Measurements from ENCODE around the gene RBM47. TPM values are rescaled to one million over a fixed set of nuclear protein-coding genes. Genes with fewer than 3 reads are reported as not detected.

Gene RBM47
- total RNA-seq, 1 experiment from 2014 or later: 0.28 TPM

DNA sequence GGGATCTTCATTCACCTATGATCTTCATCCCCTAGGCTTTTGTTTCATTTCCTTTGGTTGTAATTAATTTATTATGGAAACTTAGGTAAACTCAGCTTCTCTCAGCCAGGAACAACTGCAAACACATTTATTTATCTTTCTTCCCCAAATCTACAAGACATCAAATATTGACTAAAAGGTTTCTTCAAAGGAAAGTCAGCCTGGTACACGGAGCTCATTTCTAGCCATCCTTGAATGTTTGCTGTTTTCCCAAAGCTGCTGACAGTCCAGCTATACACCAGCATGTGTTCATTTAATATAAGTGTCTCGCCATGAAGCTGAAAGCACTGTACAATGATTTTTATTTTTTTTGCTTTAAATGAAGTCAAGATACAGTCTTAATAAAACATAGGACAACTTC is 16.8 kb downstream of the RBM47 start:
- TF ChIP-seq EZH2 (IDR thresholded peaks at IDR 0.05; ENCODE audit: borderline replicate concordance, low read depth, low read length, poor library complexity, severe bottlenecking): no peak
- TF ChIP-seq, protein P1, sequence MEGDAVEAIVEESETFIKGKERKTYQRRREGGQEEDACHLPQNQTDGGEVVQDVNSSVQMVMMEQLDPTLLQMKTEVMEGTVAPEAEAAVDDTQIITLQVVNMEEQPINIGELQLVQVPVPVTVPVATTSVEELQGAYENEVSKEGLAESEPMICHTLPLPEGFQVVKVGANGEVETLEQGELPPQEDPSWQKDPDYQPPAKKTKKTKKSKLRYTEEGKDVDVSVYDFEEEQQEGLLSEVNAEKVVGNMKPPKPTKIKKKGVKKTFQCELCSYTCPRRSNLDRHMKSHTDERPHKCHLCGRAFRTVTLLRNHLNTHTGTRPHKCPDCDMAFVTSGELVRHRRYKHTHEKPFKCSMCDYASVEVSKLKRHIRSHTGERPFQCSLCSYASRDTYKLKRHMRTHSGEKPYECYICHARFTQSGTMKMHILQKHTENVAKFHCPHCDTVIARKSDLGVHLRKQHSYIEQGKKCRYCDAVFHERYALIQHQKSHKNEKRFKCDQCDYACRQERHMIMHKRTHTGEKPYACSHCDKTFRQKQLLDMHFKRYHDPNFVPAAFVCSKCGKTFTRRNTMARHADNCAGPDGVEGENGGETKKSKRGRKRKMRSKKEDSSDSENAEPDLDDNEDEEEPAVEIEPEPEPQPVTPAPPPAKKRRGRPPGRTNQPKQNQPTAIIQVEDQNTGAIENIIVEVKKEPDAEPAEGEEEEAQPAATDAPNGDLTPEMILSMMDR (conservative IDR thresholded peaks at IDR 0.05; ENCODE audit: low read depth, low read length): no peak
- DNase-seq (ENCODE audit: low spot score): no peak
- Histone ChIP-seq H3K4me3 (ENCODE audit: low read depth, low read length, poor library complexity, severe bottlenecking) (no peak overlapping the region), H3K9me3 (ENCODE audit: low read depth, low read length, poor library complexity, severe bottlenecking) (no peaks in the 10 kb centered on the region), H3K36me3 (ENCODE audit: insufficient read depth, low read length, poor library complexity, severe bottlenecking) (no peaks in the 10 kb centered on the region), H3K4me1 (ENCODE audit: insufficient read depth, low read length, poor library complexity, severe bottlenecking) (no peaks in the 10 kb centered on the region), H3K27ac (ENCODE audit: low read depth, low read length, poor library complexity, severe bottlenecking) (no peak overlapping the region), H3K27me3 (replicated peaks; ENCODE audit: insufficient read depth, low read depth, low read length, poor library complexity) (no peaks in the 10 kb centered on the region)
- POLR2A ChIA-PET (ENCODE audit: low non-redundant PET): no interaction called here
- no TSS peak for BruUV-seq (replicated peaks)
- CTCF ChIA-PET: no interaction called here
- intact Hi-C loops (cut with micrococcal nuclease; ENCODE audit: unreplicated experiment): no loop called here

DNA sequence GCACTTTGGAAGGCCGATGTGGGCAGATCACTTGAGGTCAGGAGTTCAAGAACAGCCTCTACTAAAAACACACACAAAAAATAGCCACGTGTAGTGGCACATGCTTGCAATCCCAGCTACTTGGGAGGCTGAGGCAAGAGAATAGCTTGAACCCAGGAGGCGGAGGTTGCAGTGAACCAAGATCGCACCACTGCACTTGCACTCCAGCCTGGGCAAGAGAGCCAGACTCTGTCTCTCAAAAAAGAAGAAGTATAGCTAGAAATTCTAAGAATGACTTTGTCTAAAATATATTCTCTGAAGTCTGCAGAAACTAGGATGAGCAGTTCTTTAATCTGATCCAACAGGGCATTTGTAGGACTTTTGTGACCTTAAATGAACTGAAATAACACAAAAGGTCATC is 17.4 kb downstream of the RBM47 start:
- Histone ChIP-seq H3K4me1 (ENCODE audit: insufficient read depth, low read length, poor library complexity, severe bottlenecking) (no peaks in the 10 kb centered on the region), H3K4me3 (ENCODE audit: low read depth, low read length, poor library complexity, severe bottlenecking) (no peak overlapping the region), H3K27me3 (replicated peaks; ENCODE audit: insufficient read depth, low read depth, low read length, poor library complexity) (no peaks in the 10 kb centered on the region), H3K27ac (ENCODE audit: low read depth, low read length, poor library complexity, severe bottlenecking) (no peak overlapping the region), H3K36me3 (ENCODE audit: insufficient read depth, low read length, poor library complexity, severe bottlenecking) (no peaks in the 10 kb centered on the region), H3K9me3 (ENCODE audit: low read depth, low read length, poor library complexity, severe bottlenecking) (no peaks in the 10 kb centered on the region)
- DNase-seq (ENCODE audit: low spot score): no peak
- TF ChIP-seq, protein P1 (conservative IDR thresholded peaks at IDR 0.05; ENCODE audit: low read depth, low read length): no peak
- TF ChIP-seq EZH2 (IDR thresholded peaks at IDR 0.05; ENCODE audit: borderline replicate concordance, low read depth, low read length, poor library complexity, severe bottlenecking): no peak
- intact Hi-C loops (cut with micrococcal nuclease; ENCODE audit: unreplicated experiment): no loop called here
- ChIA-PET POLR2A (ENCODE audit: low non-redundant PET) (no interaction called here), CTCF (no interaction called here)
- BruUV-seq (replicated peaks): no TSS peak

DNA sequence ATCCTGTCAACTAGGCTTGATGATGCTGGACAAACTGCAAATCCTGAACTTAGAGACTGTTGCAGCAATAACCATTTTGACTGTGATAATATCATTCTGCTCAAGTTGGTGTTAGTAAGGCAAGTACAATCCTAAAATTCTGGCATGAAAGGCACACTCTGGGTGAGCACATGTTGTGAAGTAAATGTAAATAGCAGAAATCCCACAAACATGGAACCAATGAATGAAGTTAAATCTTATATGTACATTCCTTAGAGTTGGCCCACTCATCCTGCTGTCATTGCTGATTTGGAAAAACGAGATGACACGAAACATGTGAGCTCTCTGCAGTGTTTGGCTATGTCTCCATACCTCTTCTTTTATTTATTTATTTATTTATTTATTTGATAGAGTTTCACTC is 21.0 kb downstream of the RBM47 start:
- POLR2A ChIA-PET (ENCODE audit: low non-redundant PET): no interaction called here
- CTCF ChIA-PET: no interaction called here

More for the DNA sequence above, 21.0 kb downstream of the RBM47 start:
- H3K27me3 ChIP-seq (replicated peaks; ENCODE audit: insufficient read depth, low read depth, low read length, poor library complexity): no peaks in the 10 kb centered on the region
- no peaks in the 10 kb centered on the region for H3K9me3 ChIP-seq (ENCODE audit: low read depth, low read length, poor library complexity, severe bottlenecking)
- BruUV-seq (replicated peaks): no TSS peak
- no peak overlapping the region for H3K27ac ChIP-seq (ENCODE audit: low read depth, low read length, poor library complexity, severe bottlenecking)
- H3K36me3 ChIP-seq (ENCODE audit: insufficient read depth, low read length, poor library complexity, severe bottlenecking): no peaks in the 10 kb centered on the region
- DNase-seq (ENCODE audit: low spot score): no peak
- intact Hi-C loops (cut with micrococcal nuclease; ENCODE audit: unreplicated experiment): no loop called here
- TF ChIP-seq EZH2 (IDR thresholded peaks at IDR 0.05; ENCODE audit: borderline replicate concordance, low read depth, low read length, poor library complexity, severe bottlenecking): no peak
- TF ChIP-seq, protein P1 (conservative IDR thresholded peaks at IDR 0.05; ENCODE audit: low read depth, low read length): no peak
- no peaks in the 10 kb centered on the region for H3K4me1 ChIP-seq (ENCODE audit: insufficient read depth, low read length, poor library complexity, severe bottlenecking)
- H3K4me3 ChIP-seq (ENCODE audit: low read depth, low read length, poor library complexity, severe bottlenecking): no peak overlapping the region
